Stimulated activated CD4-positive, alpha-beta T cell treated with anti-CD3 and anti-CD28 coated beads, TNF-alpha, amount 100 ng/mL, for 1 hour (primary cell): ENCODE results near the gene RPL27A.

Source experiments
- DNase-seq, 3 donors: peaks; one replicate each; pipeline ENCODE4 v3.0.0-alpha.2; 2020; ENCODE audit warnings: low read depth in 3 of 3, low spot score in 1 of 3

Gene RPL27A

DNA sequence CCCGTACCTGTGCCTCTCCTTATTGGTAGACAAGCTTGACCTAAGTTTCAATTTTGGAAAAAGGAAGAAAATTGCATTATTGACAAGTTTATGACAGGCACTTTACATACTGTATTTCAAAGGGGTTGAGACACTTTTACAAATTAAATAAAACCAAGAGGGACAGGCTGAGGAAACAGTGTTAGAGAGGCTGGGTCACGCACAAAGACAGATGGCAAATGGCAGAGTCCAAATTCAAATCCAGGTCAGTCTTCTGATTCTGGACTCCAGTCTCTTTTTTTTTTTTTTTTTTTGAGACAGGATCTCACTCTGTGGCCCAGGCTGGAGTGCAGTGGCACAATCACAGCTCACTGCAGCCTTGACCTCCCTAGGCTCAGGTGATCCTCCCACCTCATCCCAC lies 10.2 kb upstream of the RPL27A start:
- no peak for DNase-seq

DNA sequence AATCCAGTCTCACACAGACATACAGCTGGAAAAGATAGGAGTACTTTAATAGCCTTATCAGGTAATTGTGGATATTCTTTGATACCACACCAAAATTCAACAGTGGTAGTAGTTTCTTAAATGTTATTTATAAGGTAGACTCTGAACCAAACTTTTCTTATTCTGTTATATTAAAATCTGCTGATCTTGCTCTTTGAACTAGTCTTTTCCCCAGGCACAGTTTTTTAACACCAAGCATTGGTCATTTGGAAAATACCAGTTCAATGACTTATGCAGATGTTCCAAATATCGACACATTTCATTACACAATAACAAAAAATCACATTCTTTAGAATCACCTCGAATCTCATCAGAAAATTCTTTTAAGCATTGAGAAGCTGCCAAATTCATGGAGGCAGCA lies 7.7 kb upstream of the RPL27A start:
- no peak for DNase-seq

DNA sequence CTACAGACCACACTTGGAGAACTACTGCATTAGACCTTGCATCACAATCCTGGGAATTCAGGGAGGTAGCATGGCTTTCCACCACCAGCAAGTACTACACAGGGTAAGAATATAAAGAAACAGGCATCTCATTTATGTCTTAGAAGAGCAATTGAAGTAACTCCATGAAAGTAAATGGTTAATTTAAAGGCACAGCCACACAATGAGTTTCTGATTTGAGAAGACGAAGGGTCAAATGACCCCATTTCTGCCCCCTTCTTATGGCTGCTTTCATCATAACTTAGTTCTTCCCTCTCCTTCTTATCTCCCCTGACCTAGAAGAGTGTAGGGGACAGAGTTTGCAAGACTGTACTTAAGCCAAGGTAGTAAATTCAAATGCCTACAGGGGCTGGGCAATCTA lies 6.1 kb upstream of the RPL27A start:
- no peak for DNase-seq

DNA sequence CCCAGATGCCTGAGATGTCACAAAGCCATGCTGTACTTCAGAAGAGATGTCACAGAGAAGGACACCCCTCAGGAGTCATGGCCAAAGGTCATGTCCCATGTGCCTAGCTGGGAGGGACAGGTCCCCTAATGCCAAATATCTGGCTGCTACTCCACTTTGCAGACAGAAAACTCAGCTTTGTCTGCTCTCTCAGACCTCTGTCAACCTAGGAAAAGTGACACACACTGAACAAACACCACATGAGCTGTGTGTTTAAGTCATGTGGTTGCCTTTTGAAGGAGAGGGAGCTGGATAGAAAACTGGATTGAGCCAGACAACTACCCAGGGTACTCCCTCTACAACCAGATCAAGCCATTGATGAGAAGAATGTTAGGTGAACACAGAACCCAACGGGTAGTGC lies 3.6 kb upstream of the RPL27A start:
- DNase-seq: no peak

DNA sequence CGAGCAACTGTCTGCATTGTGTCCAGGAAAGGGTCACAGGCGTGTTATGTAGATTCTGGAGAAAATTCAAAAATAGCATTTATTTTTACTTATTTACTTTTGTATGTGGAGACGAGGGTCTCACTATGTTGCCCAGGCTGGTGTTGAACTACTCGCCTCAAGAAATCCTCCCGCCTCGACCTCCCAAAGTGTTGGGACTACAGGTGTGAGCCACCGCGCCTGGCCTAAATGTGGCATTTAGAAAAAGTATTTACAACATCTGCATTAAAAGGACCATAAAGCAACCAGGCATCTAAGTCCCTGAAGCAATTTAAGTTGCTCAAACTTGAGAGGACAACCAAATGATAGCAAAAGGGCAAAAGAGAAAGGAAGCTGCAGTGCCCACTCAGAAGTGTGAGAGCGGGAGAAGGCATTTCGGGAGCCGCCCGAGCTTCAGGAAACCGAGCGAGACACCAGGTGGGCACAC lies 722 bp upstream of the RPL27A start:
- no peak for DNase-seq

DNA sequence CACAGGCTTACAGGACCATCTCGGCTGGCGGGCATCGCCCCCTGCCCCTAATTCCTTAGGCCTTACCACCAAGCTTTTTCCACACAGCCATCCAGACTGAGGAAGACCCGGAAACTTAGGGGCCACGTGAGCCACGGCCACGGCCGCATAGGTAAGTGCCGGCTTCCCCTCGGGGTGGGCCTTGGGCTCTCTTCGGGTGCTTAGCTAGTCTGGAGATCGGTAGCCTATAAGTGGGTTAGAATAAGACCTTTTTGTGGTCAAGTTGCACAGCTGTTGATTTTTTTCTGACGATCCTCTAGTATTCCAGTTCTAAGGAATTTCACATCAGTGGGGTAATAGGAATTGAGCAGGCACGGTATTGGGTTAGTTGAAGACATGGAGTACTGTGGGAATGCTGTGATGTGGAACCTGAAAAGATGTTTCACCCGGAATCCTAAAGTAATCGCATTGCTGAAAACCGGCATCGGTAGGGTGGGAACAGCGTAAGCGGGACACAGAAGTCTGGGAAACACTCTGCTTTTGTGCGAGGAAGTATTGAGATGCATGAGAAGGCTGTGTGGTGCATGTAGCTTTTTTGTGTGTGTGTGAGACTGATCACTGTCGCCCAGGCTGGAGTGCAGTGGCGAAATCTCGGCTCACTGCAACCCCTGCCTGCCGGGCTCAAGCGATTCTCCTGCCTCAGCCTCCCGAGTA lies 669 bp downstream of the RPL27A start:
- DNase-seq: no peak

DNA sequence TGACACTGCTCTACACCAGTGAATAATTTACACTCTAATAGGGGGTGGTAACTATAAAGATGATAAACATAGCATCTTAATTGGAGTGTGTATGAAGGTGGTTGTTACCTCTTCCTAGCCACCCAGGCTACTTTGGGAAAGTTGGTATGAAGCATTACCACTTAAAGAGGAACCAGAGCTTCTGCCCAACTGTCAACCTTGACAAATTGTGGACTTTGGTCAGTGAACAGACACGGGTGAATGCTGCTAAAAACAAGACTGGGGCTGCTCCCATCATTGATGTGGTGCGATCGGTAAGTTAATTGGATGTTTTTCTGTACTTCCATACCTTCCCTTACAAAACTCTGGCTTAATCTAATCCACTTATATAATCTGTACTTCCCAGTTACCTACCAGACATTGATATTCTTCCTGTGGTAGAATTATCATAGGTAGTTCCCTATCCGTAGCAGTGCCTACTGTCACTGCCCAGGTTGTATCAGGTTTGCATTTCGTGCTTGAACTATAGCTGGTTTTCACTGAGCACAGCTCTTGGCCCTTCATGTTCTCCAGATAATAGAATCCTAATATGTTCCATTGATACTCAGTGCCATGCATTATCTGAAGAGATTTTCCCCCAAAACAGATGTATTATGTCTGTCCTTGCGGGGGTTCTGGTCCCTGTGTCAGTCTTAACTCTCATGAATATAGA lies 2.2 kb downstream of the RPL27A start:
- DNase-seq: no peak

DNA sequence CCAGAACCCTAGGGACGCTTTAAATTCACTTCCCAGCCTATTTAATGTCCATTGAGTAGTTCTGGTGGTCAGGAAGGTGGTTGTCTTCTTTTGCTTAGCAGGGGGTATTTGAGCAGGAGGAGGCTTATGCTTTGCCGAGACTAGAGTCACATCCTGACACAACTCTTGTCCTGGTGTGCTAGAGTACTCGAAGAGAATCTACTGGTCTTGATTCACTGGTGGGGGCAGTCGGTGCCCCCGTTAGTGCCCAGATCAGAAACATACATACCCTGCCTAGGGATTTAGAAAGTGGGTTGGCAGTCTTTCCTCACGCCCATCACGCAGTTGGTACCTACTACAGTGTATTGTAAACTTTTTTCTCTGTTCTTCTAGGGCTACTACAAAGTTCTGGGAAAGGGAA lies 2.7 kb downstream of the RPL27A start:
- no peak for DNase-seq

DNA sequence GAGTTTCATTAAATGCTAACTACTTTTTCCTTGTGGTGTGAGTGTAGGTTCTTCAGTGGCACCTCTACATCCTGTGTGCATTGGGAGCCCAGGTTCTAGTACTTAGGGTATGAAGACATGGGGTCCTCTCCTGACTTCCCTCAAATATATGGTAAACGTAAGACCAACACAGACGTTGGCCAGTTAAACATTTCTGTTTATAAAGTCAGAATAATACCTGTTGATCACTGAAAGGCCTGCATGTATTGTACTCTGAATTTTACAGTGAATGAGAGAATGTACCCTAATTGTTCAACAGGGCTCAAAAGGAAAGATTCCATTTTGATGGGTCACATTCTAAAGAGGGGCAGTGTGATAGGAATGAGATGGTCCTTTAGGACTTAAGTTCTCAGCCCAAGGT lies 3.2 kb downstream of the RPL27A start:
- no peak for DNase-seq

DNA sequence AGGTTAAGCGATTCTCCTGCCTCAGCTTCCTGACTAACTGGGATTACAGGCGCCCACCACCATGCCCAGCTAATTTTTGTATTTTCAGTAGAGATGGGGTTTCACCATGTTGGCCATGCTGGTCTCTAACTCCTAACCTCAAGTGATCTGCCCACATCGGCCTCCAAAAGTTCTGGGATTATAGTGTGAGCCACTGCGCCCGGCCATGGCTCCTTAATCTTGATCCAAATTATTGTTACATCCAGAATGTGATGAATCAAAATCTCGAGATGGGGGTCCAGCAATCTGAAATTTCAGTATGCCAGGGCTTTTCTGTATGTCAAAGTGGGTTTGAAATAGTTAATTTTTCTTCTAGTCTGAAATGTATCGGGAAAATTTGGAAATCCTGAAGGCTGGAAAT lies 3.7 kb downstream of the RPL27A start:
- DNase-seq: no peak

DNA sequence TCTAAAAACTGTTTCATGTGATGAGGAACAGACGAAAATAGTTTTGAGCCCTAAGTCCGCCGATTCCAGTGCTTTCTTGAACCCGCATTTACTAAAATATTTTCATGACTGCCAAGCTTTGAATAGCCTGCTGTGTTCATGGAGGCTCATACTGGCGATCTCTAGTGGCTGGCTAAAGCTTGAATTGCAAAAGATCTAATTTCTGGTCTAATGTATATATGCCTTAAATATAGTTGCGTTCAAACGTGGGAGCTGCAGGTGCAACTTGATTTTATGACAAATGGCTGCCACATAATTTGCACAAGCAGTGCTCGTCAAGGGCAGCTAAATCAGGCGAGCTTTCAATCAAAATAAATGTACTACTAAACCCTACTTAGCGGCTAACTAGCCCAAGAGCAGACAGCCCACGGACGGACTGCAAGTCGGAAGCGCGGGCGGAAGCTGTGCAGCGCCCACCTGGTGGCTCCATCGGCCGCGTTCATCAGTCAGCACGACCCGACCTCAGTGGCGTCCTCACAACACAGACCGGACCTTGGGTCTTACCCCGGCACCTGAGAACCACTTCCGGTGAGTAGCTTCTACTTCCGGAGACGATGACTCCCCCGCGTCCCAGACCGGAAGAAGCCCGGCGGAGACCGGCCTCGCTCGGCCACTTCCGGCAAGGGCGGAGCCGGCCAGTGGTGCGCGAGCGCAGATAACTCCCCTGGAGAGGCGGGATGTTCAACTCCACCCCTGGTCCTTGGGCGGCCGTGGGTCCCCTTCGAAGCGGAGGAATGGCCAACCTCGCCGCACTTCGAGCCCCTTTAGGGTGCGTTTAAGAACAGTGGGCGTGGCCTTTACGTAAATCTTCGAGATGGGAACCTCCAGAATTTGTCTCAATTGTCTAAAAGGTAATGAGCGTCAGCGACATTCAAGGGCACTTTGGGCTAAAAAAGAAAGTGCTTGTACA lies 6.1 kb downstream of the RPL27A start:
- peak; percentile 52 to 70 (median 64) for DNase-seq

DNA sequence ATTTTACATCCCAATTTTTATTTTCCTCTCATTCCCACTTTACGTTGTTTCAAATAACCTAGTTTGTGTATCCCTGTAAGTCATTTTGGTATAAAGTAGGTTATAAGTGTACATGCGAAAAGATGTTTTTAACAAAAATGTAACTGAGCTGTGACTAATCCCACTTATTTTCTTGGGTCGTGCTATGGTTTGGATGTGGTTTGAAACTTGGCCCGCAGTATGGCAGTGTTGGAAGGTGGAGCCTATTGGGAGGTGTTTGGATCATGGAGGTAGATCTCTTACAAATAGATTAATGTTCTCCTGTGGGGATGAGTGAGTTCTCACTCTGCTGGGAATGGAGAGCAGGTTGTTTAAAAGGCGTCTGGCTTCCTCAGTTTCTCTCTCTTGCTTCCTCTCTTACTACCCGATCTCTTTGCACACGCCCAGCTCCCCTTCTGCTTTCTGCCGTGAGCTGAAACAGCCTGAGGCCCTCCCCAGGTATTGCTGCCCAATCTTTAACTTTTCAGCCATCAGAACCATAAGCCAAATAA lies 7.2 kb downstream of the RPL27A start:
- no peak for DNase-seq

DNA sequence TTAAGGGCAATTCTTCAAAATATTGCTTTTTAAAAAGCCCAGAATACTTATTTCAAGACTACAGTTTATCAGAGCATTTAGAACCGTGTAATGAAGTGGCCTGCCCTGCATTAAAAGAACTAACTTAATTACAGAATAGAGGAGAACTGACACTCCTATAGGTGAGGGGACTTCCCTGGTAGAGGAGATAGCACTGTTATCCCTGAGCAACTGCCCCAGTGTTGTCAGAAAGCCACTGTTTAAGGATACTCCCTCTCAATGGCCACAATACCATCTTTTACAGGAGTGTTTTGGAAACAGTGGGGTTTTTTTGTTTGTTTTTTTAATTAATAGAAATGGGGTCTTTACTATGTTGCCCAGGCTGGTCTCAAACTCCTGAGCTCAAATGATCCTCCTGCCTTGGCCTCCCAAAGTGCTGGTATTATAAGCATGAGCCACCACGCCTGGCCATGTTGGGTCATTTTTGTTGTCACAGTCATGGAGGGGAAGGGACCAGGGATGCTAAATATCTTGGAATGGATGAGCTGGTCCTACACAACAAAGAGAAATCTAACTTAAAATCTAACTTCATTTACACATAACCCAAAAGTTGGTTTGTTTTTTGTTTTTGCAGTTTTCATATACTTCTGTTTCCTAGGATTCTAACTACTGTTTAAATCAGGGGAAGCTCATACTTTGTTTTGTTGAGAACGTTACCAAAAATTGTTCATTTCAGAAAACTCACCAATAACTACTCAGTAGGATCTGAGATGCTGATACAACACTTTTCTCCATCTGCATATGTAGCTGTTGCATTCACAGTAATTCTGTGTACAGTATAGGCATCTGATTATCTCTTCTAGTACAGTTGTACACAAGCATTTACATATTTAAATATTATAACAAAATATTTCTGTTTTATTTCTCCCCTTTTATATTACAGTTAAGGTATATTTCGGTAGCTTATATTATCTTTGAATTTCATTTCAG lies 8.1 kb downstream of the RPL27A start:
- no peak for DNase-seq

DNA sequence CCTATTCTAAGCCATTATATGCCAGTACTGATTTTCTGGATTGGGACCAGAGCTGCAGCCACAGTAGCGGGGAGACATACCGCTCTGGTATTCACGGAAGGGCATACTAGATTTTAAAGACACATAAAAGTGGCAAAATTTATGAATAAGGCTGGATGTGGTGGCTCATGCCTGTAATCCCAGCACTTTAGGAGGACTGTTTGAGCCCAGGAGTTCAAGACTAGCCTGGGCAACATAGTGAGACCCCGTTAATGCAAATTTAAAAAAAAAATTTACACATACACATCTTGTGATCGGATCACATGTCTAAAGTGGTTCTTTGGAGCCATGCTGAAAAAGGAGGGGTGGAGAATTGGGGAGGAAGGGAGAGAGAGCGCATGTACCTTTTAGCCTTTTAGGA lies 9.0 kb downstream of the RPL27A start:
- no peak for DNase-seq

DNA sequence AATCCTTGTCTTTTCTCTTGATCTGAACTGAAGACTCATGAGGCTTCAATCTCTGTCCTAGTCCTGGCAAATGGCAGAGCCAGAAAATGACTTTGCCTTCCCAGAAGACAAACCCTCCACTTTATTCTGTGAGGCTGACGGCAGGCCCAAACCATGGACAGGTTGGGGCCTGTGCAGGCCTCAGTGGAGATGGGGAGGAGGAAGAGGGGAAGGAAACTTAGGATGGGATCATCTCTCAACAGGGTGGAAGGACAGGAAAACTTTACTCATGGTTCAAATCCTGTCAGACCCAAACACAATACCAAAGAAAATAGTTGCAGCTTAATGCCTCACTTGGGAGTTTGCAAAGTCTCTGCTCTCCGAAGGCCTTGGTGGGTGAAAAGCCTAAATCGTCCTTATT lies 9.8 kb downstream of the RPL27A start:
- no peak for DNase-seq

DNA sequence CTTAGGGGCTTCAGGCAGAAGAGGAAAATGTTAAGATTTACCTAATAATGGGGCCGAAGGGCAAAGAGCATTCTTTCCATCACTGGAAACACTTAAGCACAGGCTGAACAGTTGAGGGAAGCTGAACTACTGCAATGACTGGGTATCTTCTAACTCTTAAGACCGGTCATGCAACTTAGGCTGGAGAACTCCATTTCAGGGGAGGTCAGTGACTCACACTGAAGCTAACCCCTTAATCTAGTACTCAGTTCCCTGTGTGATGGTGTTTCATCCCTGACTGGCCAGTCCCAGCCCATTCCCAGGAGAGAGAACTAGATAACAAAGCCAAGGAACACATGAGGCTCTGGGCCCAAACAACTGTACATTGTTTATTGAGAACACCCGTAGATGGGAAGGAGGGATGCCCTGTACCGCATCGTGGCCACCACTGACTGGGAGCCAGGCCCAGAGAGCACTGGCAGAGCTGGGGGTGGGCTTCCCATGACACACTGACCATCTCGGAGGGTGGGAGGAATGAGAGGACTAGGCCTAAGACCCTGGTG lies 10.5 kb downstream of the RPL27A start:
- DNase-seq: no peak

DNA sequence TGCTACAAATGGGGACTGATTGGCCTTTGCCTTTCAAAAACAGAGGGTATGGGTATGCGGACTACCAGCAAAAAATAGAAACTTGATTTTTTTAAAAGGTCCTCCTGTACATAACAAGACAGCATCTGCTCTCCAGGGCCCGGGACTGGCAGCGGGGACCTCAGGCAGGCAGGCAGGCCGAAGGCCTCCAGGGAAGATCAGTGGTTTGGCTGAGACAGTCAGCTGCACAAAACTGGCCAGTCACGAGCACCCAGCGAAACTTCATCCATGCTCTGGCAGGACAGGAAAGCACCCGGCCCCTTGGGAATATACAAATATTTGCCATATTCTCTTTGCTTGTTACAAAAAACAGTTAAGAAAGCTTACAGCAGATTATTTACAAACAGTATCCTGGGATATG lies 11.0 kb downstream of the RPL27A start:
- DNase-seq: no peak

DNA sequence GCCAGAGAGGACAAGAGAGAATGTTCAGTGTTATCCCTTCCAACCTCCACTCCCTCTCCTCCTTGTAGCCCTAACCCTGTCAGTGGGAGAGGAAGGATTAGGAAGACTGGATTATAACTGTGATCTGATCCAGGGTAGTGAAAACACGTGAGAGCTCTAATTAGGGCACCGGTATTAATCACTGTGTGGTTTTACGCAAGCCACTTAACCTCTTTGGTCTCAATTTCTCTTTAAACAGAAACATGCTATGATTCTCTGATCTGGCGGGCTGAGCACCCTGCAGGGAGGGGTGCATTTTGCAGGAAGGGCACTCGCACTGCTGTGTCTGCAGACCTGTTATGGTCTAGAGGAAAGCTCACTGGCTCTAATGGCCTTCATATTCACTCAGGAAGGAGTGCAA lies 11.5 kb downstream of the RPL27A start:
- no peak for DNase-seq

DNA sequence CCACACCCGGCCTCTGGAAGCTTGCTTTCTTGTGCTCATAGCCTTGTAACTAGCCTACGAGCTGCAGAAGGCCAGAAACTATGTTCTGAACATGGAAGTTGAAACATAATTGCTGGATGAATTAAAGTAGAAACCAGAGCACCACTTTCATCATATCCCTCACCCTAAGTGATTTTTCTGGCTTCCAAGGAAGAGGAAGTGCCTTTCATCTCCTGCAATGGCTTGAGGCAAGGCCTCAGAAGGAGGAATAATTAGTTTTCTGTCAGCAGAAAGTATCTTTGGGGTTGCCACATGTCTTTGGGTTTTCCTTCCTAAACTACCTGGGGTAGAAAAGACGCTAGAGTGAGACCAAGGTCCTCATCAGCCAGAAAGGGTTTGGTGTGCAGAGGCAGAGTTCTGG lies 14.5 kb downstream of the RPL27A start:
- DNase-seq: no peak

DNA sequence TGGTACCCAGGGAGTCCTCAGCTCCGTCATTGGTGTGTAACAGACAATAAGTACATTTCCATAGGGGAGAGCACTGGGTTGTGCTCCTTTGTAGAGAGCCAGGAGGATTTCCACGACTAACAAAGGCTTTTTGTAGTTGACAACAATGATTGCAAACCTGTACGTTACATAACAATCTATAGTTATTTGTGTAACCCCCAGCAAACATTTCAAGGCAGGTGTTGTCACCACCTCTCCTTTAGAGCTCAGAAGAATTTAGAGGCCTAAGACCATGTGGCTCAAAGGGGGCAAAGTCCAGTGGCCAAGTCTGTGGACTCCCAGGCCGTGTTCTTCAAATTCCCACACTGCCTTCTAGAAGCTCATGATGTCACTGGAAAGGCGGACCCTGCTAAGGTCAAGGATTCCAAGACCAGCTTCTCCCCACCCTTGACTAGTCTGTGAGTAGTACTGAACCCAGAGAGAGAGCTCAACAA lies 15.8 kb downstream of the RPL27A start:
- no peak for DNase-seq
